Vagina (tissue), 2 donors: Measurements from ENCODE around the gene PROKR2. TPM values are rescaled to one million over a fixed set of nuclear protein-coding genes. Genes with fewer than 3 reads are reported as not detected.

ENCODE experiments used
- DNase-seq, 2 donors: peaks; one replicate each; pipeline ENCODE4 v3.0.0-alpha.2; 2017; ENCODE audit errors: extremely low spot score in 2 of 2
- H3K27ac ChIP-seq: fragments of 200-600 bp; sonication (generic); one replicate; pipeline ENCODE4 v1.5.1; 2019
- H3K27me3 ChIP-seq: fragments of 200-600 bp; sonication (generic); one replicate; pipeline ENCODE4 v1.5.1; 2019
- H3K36me3 ChIP-seq, 2 donors: fragments of 200-600 bp; sonication (generic); one replicate each; pipeline ENCODE4 v1.5.1; 2017 to 2019
- H3K4me1 ChIP-seq: fragments of 200-600 bp; sonication (generic); one replicate; pipeline ENCODE4 v1.5.1; 2019
- H3K4me3 ChIP-seq, 2 donors: fragments of 200-600 bp; sonication (generic); 1 replicate in 1 of 2; 2 replicates in 1 of 2; pipeline ENCODE4 v1.5.1; 2016 to 2019
- H3K9me3 ChIP-seq: fragments of 200-600 bp; sonication (generic); one replicate; pipeline ENCODE4 v1.5.1; 2019
- POLR2A ChIP-seq, 2 donors: fragments of 450-650 bp; IDR thresholded peaks; one replicate each; pipeline ENCODE4 v1.6.1; 2017; ENCODE audit warnings: antibody characterized with exemption in 2 of 2, mild to moderate bottlenecking in 2 of 2, moderate library complexity in 2 of 2
- POLR2AphosphoS5 ChIP-seq, 2 donors: sonication (generic); formaldehyde crosslinking; IDR thresholded peaks; one replicate each; pipeline ENCODE4 v1.9.0; 2017; ENCODE audit warnings: antibody characterized with exemption in 2 of 2, mild to moderate bottlenecking in 2 of 2, low read depth in 1 of 2; ENCODE audit not compliant: insufficient read depth in 1 of 2
- intact Hi-C: fragments of 100-400 bp; cut with DNase I; formaldehyde crosslinking; loops from one replicate; pipeline ENCODE4 v1.15.1; 2023
- total RNA-seq: library from RNA; depleted of rRNA; stranded (reverse); fragments of >200 nt; gene quantifications from one replicate; pipeline ENCODE4 v1.2.3, GENCODE V29; 2016
- TF ChIP-seq, protein P1 (sequence below), 3 experiments: fragments of 450-650 bp in 2 of 3; fragments of 200-600 bp in 1 of 3; sonication (generic) in 1 of 3; IDR thresholded peaks; one replicate each; pipeline ENCODE4 v1.5.1; 2017 to 2019; ENCODE audit warnings: antibody characterized with exemption in 3 of 3, mild to moderate bottlenecking in 2 of 3, moderate library complexity in 2 of 3

Gene PROKR2
- total RNA-seq, 1 donor from 2014 or later: not detected

DNA sequence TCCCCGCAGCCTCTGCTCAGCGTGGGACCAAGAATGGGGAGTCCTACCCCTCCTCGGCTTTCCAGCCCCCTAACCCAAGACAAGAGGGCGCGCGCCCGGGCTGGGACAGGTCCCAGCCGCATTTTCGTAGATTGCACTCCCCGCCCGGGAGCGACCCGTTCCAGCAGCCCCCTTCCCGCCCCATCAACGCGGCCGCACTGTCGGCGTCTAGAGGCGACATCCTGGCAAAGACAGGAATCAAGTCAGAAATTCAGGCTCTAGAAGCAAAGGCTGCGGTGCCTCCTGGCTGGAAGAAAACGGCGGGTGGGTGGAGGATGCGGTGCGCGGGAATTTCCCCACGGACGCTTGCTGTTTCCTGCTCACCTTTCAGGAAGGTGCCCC, 957 bp downstream of the PROKR2 start:
- DNase-seq: no peak
- intact Hi-C loops: no loop called here

DNA sequence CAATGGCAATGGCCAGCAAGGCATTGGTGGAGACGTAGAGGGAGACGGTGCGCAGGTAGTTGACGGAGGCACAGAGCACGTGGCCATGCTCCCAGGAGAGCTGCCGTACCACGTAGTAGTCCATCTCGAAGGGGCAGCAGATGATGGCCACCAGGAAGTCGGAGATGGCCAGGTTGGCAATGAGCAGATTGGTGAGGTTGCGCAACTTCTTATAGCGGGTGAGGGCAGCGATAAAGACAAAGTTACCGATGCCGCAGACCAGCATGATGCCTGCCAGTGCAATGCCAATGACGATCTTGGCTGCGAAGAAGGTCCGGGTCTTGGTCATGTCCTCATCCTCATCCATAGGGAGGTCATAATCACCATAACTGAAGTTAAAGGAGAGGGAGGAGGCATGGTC, 2.8 kb downstream of the PROKR2 start:
- TF ChIP-seq, protein P1, sequence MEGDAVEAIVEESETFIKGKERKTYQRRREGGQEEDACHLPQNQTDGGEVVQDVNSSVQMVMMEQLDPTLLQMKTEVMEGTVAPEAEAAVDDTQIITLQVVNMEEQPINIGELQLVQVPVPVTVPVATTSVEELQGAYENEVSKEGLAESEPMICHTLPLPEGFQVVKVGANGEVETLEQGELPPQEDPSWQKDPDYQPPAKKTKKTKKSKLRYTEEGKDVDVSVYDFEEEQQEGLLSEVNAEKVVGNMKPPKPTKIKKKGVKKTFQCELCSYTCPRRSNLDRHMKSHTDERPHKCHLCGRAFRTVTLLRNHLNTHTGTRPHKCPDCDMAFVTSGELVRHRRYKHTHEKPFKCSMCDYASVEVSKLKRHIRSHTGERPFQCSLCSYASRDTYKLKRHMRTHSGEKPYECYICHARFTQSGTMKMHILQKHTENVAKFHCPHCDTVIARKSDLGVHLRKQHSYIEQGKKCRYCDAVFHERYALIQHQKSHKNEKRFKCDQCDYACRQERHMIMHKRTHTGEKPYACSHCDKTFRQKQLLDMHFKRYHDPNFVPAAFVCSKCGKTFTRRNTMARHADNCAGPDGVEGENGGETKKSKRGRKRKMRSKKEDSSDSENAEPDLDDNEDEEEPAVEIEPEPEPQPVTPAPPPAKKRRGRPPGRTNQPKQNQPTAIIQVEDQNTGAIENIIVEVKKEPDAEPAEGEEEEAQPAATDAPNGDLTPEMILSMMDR (IDR thresholded peaks at IDR 0.05): no peak
- no peak for TF ChIP-seq POLR2AphosphoS5 (IDR thresholded peaks at IDR 0.05; ENCODE audit: insufficient read depth in 1 of 2, low read depth in 1 of 2)
- TF ChIP-seq POLR2A (IDR thresholded peaks at IDR 0.05): no peak
- no peak overlapping the region for H3K4me3 ChIP-seq
- no peaks in the 10 kb centered on the region for H3K36me3 ChIP-seq
- intact Hi-C loops: no loop called here
- DNase-seq: no peak
- H3K27ac ChIP-seq: no peak overlapping the region
- H3K4me1 ChIP-seq: no peaks in the 10 kb centered on the region
- H3K9me3 ChIP-seq: no peaks in the 10 kb centered on the region
- no peaks in the 10 kb centered on the region for H3K27me3 ChIP-seq

More for the DNA sequence above, 957 bp downstream of the PROKR2 start:
- no peak overlapping the region for H3K4me3 ChIP-seq
- TF ChIP-seq POLR2A (IDR thresholded peaks at IDR 0.05) (no peak), POLR2AphosphoS5 (IDR thresholded peaks at IDR 0.05; ENCODE audit: insufficient read depth in 1 of 2, low read depth in 1 of 2) (no peak)
- TF ChIP-seq, protein P1 (IDR thresholded peaks at IDR 0.05): no peak
- no peaks in the 10 kb centered on the region for H3K9me3 ChIP-seq
- no peaks in the 10 kb centered on the region for H3K36me3 ChIP-seq
- H3K4me1 ChIP-seq: no peaks in the 10 kb centered on the region
- no peak overlapping the region for H3K27ac ChIP-seq
- no peaks in the 10 kb centered on the region for H3K27me3 ChIP-seq

DNA sequence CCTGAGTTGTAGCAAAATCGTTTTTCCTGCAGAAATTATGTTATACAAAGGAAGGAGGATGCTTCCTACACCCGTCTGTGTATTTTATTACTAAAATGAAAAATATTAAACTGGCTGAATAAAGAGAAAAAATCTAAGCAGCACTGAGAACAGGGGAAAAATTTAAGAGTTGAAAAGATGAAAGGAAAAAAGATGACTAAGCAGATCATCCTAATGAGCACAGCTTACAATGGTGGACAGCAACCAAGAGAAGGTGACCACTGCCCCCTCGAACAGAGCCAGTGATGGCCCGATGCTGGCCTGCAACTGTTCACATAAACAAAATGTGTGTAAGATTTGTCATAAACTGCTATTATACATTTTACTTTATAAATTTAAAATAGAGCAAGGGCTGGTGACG, 4.2 kb downstream of the PROKR2 start:
- no peak for DNase-seq
- intact Hi-C loops: no loop called here
- H3K4me1 ChIP-seq: no peaks in the 10 kb centered on the region
- no peak overlapping the region for H3K27ac ChIP-seq
- no peaks in the 10 kb centered on the region for H3K36me3 ChIP-seq
- TF ChIP-seq POLR2AphosphoS5 (IDR thresholded peaks at IDR 0.05; ENCODE audit: insufficient read depth in 1 of 2, low read depth in 1 of 2) (no peak), POLR2A (IDR thresholded peaks at IDR 0.05) (no peak)
- TF ChIP-seq, protein P1 (IDR thresholded peaks at IDR 0.05): no peak
- no peaks in the 10 kb centered on the region for H3K27me3 ChIP-seq
- H3K9me3 ChIP-seq: peaks cover 5% of the 10 kb centered on the region
- H3K4me3 ChIP-seq: no peak overlapping the region

DNA sequence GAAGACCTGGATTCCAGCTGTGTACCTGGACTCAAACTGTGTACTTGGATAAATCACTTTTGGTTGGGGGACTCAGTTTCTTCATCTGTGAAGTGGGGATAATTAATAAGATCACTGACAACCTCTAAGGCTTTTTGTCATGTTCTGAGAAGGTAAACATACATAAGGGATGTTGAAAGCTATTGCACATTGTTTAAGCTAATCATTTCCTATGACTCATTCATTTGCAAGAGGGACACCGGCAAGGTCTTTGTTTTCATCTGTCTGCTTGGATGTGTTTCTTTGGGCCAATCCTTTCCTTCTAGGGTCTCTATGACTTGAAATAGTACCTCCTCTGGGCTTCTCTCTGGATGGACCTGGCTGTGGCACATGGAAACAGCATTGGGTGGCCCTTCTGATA, 6.8 kb downstream of the PROKR2 start:
- no peaks in the 10 kb centered on the region for H3K4me1 ChIP-seq
- no peaks in the 10 kb centered on the region for H3K36me3 ChIP-seq
- no peak overlapping the region for H3K4me3 ChIP-seq
- H3K9me3 ChIP-seq: peaks cover 5% of the 10 kb centered on the region
- no peaks in the 10 kb centered on the region for H3K27me3 ChIP-seq
- intact Hi-C loops: no loop called here
- no peak overlapping the region for H3K27ac ChIP-seq
- TF ChIP-seq, protein P1 (IDR thresholded peaks at IDR 0.05): no peak
- TF ChIP-seq POLR2A (IDR thresholded peaks at IDR 0.05) (no peak), POLR2AphosphoS5 (IDR thresholded peaks at IDR 0.05; ENCODE audit: insufficient read depth in 1 of 2, low read depth in 1 of 2) (no peak)
- DNase-seq: no peak

DNA sequence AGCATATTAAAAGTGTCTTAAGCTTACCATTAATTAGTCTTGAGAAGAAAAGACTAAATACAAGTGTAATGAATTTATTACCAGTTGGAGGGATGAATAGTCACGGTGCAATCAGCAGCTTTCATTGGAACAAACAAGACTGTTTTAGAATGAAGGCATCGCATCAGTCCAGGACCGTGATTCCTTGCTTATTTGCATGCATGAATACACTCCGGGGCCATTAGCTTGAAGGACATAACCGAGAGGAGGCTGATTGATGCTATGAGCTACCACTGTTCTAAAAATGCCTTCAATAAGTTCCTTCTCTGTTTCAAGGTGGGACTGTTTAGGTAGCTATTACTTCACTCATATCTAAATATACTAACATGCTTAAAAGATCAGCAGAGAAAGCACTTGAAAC, 17.9 kb downstream of the PROKR2 start:
- Histone ChIP-seq H3K36me3 (no peaks in the 10 kb centered on the region), H3K4me1 (no peaks in the 10 kb centered on the region), H3K4me3 (no peak overlapping the region), H3K27me3 (no peaks in the 10 kb centered on the region), H3K9me3 (no peaks in the 10 kb centered on the region), H3K27ac (no peak overlapping the region)
- TF ChIP-seq POLR2AphosphoS5 (IDR thresholded peaks at IDR 0.05; ENCODE audit: insufficient read depth in 1 of 2, low read depth in 1 of 2) (no peak), POLR2A (IDR thresholded peaks at IDR 0.05) (no peak)
- TF ChIP-seq, protein P1 (IDR thresholded peaks at IDR 0.05): no peak
- no peak for DNase-seq
- intact Hi-C loops: no loop called here
